Naive thymus-derived CD8-positive, alpha-beta T cell (primary cell): ENCODE results near the gene EPC2. TPM values are rescaled to one million over a fixed set of nuclear protein-coding genes. Genes with fewer than 3 reads are reported as not detected.

Source experiments
- ATAC-seq, 2 donors: fragments of 150-1000 bp; cut with Tn5 transposase in 1 of 2; sonication (Bioruptor Pico), chemical (Tn5 transposase) in 1 of 2; 1 replicate in 1 of 2; 2 replicates in 1 of 2; pipeline ENCODE4 v1.10.0; 2021; ENCODE audit warnings: mild to moderate bottlenecking in 2 of 2, moderate library complexity in 2 of 2
- POLR2A ChIA-PET: fragments of 350-600 bp; sonication (Branson Sonifier 250); formaldehyde crosslinking; loops from one replicate; lab custom pipeline; 2021; ENCODE audit warnings: antibody characterized with exemption; lab: Charles Lee
- DNase-seq, 10 donors: peaks; one replicate each; pipeline versions ENCODE4 v3.0.0 to v3.0.0-alpha.2; 2020 to 2022
- H3K27ac Mint-ChIP-seq, 10 donors: one replicate each; pipeline ENCODE4 v1.8.0; 2020 to 2022; ENCODE audit warnings: mild to moderate bottlenecking in 10 of 10, mixed read lengths in 10 of 10, moderate library complexity in 4 of 10, inconsistent platforms in 1 of 10
- H3K27me3 Mint-ChIP-seq, 5 donors: one replicate each; pipeline ENCODE4 v1.8.0; 2021 to 2022; ENCODE audit warnings: mixed read lengths in 5 of 5
- H3K36me3 Mint-ChIP-seq, 3 donors: one replicate each; pipeline ENCODE4 v1.8.0; 2020 to 2022; ENCODE audit warnings: mixed read lengths in 3 of 3, mild to moderate bottlenecking in 2 of 3, inconsistent platforms in 1 of 3
- H3K4me1 Mint-ChIP-seq, 4 donors: one replicate each; pipeline ENCODE4 v1.8.0; 2021 to 2022; ENCODE audit warnings: mixed read lengths in 4 of 4
- H3K4me3 Mint-ChIP-seq, 10 donors: one replicate each; pipeline ENCODE4 v1.8.0; 2020 to 2022; ENCODE audit warnings: mild to moderate bottlenecking in 10 of 10, mixed read lengths in 10 of 10, moderate library complexity in 6 of 10, inconsistent platforms in 1 of 10
- H3K9me3 Mint-ChIP-seq, 9 donors: one replicate each; pipeline ENCODE4 v1.8.0; 2020 to 2022; ENCODE audit warnings: mixed read lengths in 9 of 9, mild to moderate bottlenecking in 3 of 9, inconsistent platforms in 1 of 9, moderate library complexity in 1 of 9
- polyA plus RNA-seq, 3 donors: library from polyadenylated mRNA; unstranded; fragments of 300-500 nt; fragmentation: Illumina TruSeq; gene quantifications; one replicate each; pipeline ENCODE4 v1.2.3, GENCODE V29; 2021
- total RNA-seq, 8 experiments: library from RNA in 2 of 8; stranded (reverse) in 2 of 8; gene quantifications; one replicate each; pipeline ENCODE4 v1.2.3 and lab custom pipeline; 2021 to 2026

The EPC2 gene
- total and polyA plus RNA-seq, 5 experiments from 2014 or later: 2.5 to 94.7 (median 3.7) TPM

GRCh38 chr2:148824190-148824589 lies 179.6 kb downstream of the EPC2 start:
- POLR2A ChIA-PET: no interaction called here
- no peak for DNase-seq
- peaks cover 0 to 6% (median 0%) of the 10 kb centered on the region in 9 donors for H3K9me3 Mint-ChIP-seq
- H3K27me3 Mint-ChIP-seq: peaks cover 0 to 15% (median 11%) of the 10 kb centered on the region in 5 donors
- no peak for ATAC-seq
- no peak overlapping the region for H3K4me3 Mint-ChIP-seq
- H3K27ac Mint-ChIP-seq: no peak overlapping the region
- peaks cover 0 to 1% (median 0%) of the 10 kb centered on the region in 4 donors for H3K4me1 Mint-ChIP-seq
- no peaks in the 10 kb centered on the region for H3K36me3 Mint-ChIP-seq

GRCh38 chr2:148826791-148827190 lies 182.2 kb downstream of the EPC2 start:
- DNase-seq: no peak
- Mint-ChIP-seq H3K27me3 (peaks cover 0 to 14% (median 11%) of the 10 kb centered on the region in 5 donors), H3K4me1 (peaks cover 0 to 1% (median 0%) of the 10 kb centered on the region in 4 donors), H3K36me3 (no peaks in the 10 kb centered on the region), H3K4me3 (no peak overlapping the region), H3K9me3 (peaks cover 0 to 6% (median 0%) of the 10 kb centered on the region in 9 donors), H3K27ac (peak overlapping the region in 1 of 10 donors; percentile 11)
- ATAC-seq: no peak
- POLR2A ChIA-PET: no interaction called here

DNA sequence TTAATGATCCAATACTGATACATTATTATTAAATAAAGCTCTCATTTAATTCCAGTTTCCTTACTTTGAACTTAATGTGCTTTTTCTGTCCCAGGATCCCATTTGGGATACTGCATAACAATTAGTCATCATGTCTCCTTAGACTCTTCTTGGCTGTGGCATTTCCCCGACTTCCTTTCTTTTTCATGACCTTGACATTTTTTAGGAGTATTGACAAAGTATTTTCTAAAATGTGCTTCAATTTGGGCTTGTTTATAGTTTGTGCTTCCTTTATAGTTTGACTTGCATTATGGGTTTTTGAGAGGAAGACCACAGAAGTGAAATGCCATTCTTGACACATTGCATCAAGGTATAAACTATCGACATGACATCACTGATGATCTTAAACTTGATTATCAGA lies 184.4 kb downstream of the EPC2 start:
- Mint-ChIP-seq H3K27ac (no peak overlapping the region), H3K9me3 (peaks cover 0 to 6% (median 0%) of the 10 kb centered on the region in 9 donors), H3K4me1 (peaks cover 0 to under 1% (median 0%) of the 10 kb centered on the region in 4 donors), H3K36me3 (no peaks in the 10 kb centered on the region), H3K4me3 (no peak overlapping the region), H3K27me3 (peaks cover 0 to 10% (median 7%) of the 10 kb centered on the region in 5 donors)
- ATAC-seq: no peak
- no peak for DNase-seq
- POLR2A ChIA-PET: no interaction called here

- POLR2A ChIA-PET: no interaction called here
- H3K4me3 Mint-ChIP-seq: no peak overlapping the region
- no peaks in the 10 kb centered on the region for H3K4me1 Mint-ChIP-seq
- H3K27ac Mint-ChIP-seq: no peak overlapping the region
- DNase-seq (no peak), ATAC-seq (no peak)
- H3K27me3 Mint-ChIP-seq: peaks cover 2 to 7% (median 4%) of the 10 kb centered on the region in 5 donors
- H3K9me3 Mint-ChIP-seq: peaks cover 0 to 6% (median 0%) of the 10 kb centered on the region in 9 donors
- no peaks in the 10 kb centered on the region for H3K36me3 Mint-ChIP-seq
Observed at GRCh38 chr2:148829618-148830017, 185.1 kb downstream of the EPC2 start.

- Mint-ChIP-seq H3K4me1 (no peaks in the 10 kb centered on the region), H3K9me3 (peaks cover 0 to 3% (median 0%) of the 10 kb centered on the region in 9 donors), H3K27ac (no peak overlapping the region), H3K4me3 (no peak overlapping the region), H3K36me3 (no peaks in the 10 kb centered on the region), H3K27me3 (peaks cover 6 to 26% (median 9%) of the 10 kb centered on the region in 5 donors)
- DNase-seq: no peak
- POLR2A ChIA-PET: interaction anchor here (0.7 kb wide), 1 partner anchor 153 kb away, joined by 3 read pairs; no protein-coding TSS in a partner anchor
- no peak for ATAC-seq
Observed at GRCh38 chr2:148832637-148833036, 188.1 kb downstream of the EPC2 start.

Other genes with a start within 250 kb of the EPC2 start
- gene KIF5C, start 230.5 kb downstream of the EPC2 start, total RNA-seq: 1 to 10 TPM; 8.0 to 9.4 TPM
- gene KIF5C, start 230.5 kb downstream of the EPC2 start, polyA plus RNA-seq: 1 to 10 TPM in 2 of 3 donors, under 1 TPM in 1; 0.46 to 1.4 (median 1.0) TPM